Measurements from ENCODE around the gene B9D1. TPM values are rescaled to one million over a fixed set of nuclear protein-coding genes. Genes with fewer than 3 reads are reported as not detected.

B9D1 gene
- total and polyA plus RNA-seq, 3 donors from 2014 or later = 42.1 to 132 (median 59.9) TPM

- peak; percentile 96 for DNase-seq
- Histone ChIP-seq H3K9me3 (no peaks in the 10 kb centered on the region), H3K4me3 (no peak overlapping the region), H3K27ac (peak overlapping the region in 1 of 2 donors; percentile 12), H3K4me1 (peaks cover 22% of the 10 kb centered on the region), H3K27me3 (no peaks in the 10 kb centered on the region), H3K36me3 (ENCODE audit: low read depth, missing control alignments) (no peaks in the 10 kb centered on the region)
- intact Hi-C loops (cut with DNase I; ENCODE audit: low total_unique reads) = no loop called here
- WGBS, 2 donors = 34 to 43% methylated on average over 15 to 18 of the region's 19 CpGs
- TF ChIP-seq CTCF (IDR thresholded peaks at IDR 0.05) (peak in 1 of 3 experiments; percentile 30), POLR2A (IDR thresholded peaks at IDR 0.05) (no peak)
These were observed 45.0 kb downstream of the B9D1 start for GRCh38 chr17:19317359-19318095.

GRCh38 chr17:19316761-19317358 lies 45.7 kb downstream of the B9D1 start:
- Histone ChIP-seq H3K9me3 (no peaks in the 10 kb centered on the region), H3K36me3 (ENCODE audit: low read depth, missing control alignments) (no peaks in the 10 kb centered on the region), H3K27me3 (no peaks in the 10 kb centered on the region), H3K4me1 (peaks cover 22% of the 10 kb centered on the region), H3K4me3 (no peak overlapping the region), H3K27ac (peak overlapping the region in 1 of 2 donors; percentile 12)
- TF ChIP-seq POLR2A (IDR thresholded peaks at IDR 0.05) (no peak), CTCF (IDR thresholded peaks at IDR 0.05) (no peak)
- WGBS, 2 donors = 53 to 85% methylated on average over 2 to 3 of the region's 3 CpGs
- intact Hi-C loops (cut with DNase I; ENCODE audit: low total_unique reads) = no loop called here
- DNase-seq = no peak

DNA sequence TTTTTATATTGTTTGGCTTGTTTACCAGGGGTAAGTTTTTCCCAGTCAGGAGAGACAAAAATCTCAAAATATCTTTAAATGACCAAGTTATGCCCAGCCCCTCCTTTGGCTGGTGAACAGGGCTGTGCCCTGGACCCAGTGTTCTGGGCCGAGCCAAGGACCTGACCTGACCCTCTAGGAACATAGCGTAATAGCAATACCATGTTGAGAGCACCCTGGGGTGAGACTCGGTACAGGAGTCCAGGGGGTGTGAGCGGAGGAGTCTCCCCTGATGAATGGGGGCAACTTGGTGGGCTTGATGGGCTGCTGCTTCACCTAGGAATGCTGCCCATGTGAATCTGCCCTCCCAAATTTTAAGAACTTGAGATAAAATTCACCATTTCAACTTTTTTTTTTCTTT lies 47.4 kb downstream of the B9D1 start:
- intact Hi-C loops (cut with DNase I; ENCODE audit: low total_unique reads) = no loop called here
- TF ChIP-seq POLR2A (IDR thresholded peaks at IDR 0.05) (no peak), CTCF (IDR thresholded peaks at IDR 0.05) (no peak)
- Histone ChIP-seq H3K27me3 (no peaks in the 10 kb centered on the region), H3K4me3 (no peak overlapping the region), H3K36me3 (ENCODE audit: low read depth, missing control alignments) (no peaks in the 10 kb centered on the region), H3K27ac (no peak overlapping the region), H3K9me3 (no peaks in the 10 kb centered on the region), H3K4me1 (peaks cover 22% of the 10 kb centered on the region)
- WGBS, 2 donors = 84 to 96% methylated on average over 4 of the region's 4 CpGs
- no peak for DNase-seq

DNA sequence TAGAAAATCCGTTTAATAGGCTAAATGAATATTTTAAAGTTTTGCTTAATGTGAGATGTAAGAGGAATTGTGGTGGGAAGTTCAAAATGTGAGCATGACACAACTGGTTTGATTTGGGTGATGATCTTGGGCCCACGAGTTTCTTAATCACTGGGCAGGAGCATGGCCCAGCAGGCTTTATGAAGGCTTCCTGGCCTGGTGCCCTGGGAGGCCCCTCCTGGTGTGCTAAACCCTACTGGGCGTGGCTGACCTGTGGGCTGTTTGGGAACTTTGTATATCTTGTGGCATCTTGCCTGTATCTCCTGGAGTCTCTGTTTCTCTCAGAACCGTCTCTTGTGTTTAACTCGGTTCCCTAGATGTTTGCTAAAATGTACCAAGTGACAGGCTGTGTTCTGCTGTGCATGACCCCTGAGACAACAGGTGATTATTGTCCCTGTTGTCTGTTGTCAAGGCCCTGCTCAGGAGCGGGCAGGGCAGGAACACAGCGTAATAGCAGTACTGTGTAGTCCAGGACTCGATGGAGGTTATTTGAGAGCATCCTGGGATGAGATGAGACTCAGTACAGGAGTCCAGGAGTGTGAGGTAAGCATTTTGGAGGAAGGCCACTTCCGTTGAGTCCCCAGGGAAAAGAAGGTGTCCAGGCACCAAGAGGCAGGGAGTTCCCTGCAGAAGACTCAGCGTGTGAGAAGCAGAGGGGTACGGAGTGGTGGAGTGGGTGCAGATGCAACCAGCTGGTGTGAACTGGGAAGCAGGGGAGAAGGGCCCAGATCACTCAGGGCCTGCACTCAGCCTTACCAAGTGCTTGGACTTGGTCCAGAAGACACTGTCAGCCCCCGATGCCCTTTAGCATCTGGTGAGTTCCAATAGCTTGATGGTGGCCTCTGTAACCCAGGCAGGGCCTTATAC lies 48.5 kb downstream of the B9D1 start:
- Histone ChIP-seq H3K27ac (no peak overlapping the region), H3K9me3 (no peaks in the 10 kb centered on the region), H3K36me3 (ENCODE audit: low read depth, missing control alignments) (no peaks in the 10 kb centered on the region), H3K4me1 (peaks cover 22% of the 10 kb centered on the region), H3K4me3 (no peak overlapping the region), H3K27me3 (no peaks in the 10 kb centered on the region)
- DNase-seq = no peak
- intact Hi-C loops (cut with DNase I; ENCODE audit: low total_unique reads) = no loop called here
- WGBS, 2 donors = 65 to 71% methylated on average over 11 to 12 of the region's 12 CpGs
- TF ChIP-seq POLR2A (IDR thresholded peaks at IDR 0.05) (no peak), CTCF (IDR thresholded peaks at IDR 0.05) (no peak)

Measured in testis (tissue), 3 donors.